ENCODE data around the gene CAMKK1. TPM values are rescaled to one million over a fixed set of nuclear protein-coding genes. Genes with fewer than 3 reads are reported as not detected.

The CAMKK1 gene
- polyA plus RNA-seq, 1 of the 3 experiments (the other 2 are of a cell fraction), result 6.8 TPM

GRCh38 chr17:3884188-3884587 lies 8.7 kb downstream of the CAMKK1 start:
- no peaks in the 10 kb centered on the region for H3K9me3 ChIP-seq
- TF ChIP-seq RCOR1 (IDR thresholded peaks at IDR 0.05; ENCODE audit: low read length), result no peak
- no peak for TF ChIP-seq NFIC (IDR thresholded peaks at IDR 0.05; ENCODE audit: borderline replicate concordance)
- TF ChIP-seq FOXJ3 (CRISPR knock-in tag; IDR thresholded peaks at IDR 0.05), result no peak
- TF ChIP-seq, protein P1, sequence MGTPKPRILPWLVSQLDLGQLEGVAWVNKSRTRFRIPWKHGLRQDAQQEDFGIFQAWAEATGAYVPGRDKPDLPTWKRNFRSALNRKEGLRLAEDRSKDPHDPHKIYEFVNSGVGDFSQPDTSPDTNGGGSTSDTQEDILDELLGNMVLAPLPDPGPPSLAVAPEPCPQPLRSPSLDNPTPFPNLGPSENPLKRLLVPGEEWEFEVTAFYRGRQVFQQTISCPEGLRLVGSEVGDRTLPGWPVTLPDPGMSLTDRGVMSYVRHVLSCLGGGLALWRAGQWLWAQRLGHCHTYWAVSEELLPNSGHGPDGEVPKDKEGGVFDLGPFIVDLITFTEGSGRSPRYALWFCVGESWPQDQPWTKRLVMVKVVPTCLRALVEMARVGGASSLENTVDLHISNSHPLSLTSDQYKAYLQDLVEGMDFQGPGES (IDR thresholded peaks at IDR 0.05; ENCODE audit: low read depth, low read length), result no peak
- no peak for TF ChIP-seq GABPA (IDR thresholded peaks at IDR 0.05; ENCODE audit: low read depth)
- TF ChIP-seq, protein P2, sequence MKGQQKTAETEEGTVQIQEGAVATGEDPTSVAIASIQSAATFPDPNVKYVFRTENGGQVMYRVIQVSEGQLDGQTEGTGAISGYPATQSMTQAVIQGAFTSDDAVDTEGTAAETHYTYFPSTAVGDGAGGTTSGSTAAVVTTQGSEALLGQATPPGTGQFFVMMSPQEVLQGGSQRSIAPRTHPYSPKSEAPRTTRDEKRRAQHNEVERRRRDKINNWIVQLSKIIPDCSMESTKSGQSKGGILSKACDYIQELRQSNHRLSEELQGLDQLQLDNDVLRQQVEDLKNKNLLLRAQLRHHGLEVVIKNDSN (IDR thresholded peaks at IDR 0.05; ENCODE audit: borderline replicate concordance, low read depth), result no peak
- TF ChIP-seq RFX5 (IDR thresholded peaks at IDR 0.05; ENCODE audit: low read length), result no peak
- no peak for TF ChIP-seq ZBTB33 (IDR thresholded peaks at IDR 0.05; ENCODE audit: borderline replicate concordance, low read depth)
- no peak overlapping the region for H3K27ac ChIP-seq (ENCODE audit: low read depth in 2 of 2, low read length in 1 of 2)
- ChIA-PET POLR2A (no interaction called here), CTCF (interaction anchor here (1.4 to 2.3 kb wide), 3 partner anchors 20 to 38 kb away, joined by 3 to 14 read pairs (median 4); partner anchors contain the start of gene NCBP3)
- no peak overlapping the region for H3K9ac ChIP-seq
- peaks cover 0 to 5% of the 10 kb centered on the region in 2 experiments for H3K36me3 ChIP-seq (replicated peaks in 1 of 2; ENCODE audit: control insufficient read depth in 1 of 2, insufficient read depth in 2 of 2, low read length in 1 of 2)
- no peaks in the 10 kb centered on the region for H3K27me3 ChIP-seq (ENCODE audit: insufficient read depth)
- no peak overlapping the region for H3K4me2 ChIP-seq
- H3K79me2 ChIP-seq (ENCODE audit: insufficient read depth), result peaks cover 12% of the 10 kb centered on the region; the same call in 1 of the 2 replicates
- no peak overlapping the region for H3K4me3 ChIP-seq (ENCODE audit: low read depth in 2 of 2, low read length in 1 of 2)
- no peak overlapping the region for H2AFZ ChIP-seq (ENCODE audit: low read depth)
- peaks cover 2 to 17% of the 10 kb centered on the region in 2 experiments; a peak in 2 of 4 replicates for H3K4me1 ChIP-seq (ENCODE audit: control insufficient read depth in 1 of 2, insufficient read depth in 2 of 2, low read depth in 1 of 2, low read length in 1 of 2)
- H3K9me2 ChIP-seq, result no peaks in the 10 kb centered on the region
- 91% methylated on average over 12 of the region's 12 CpGs for WGBS (ENCODE audit: low lambda C conversion rate)
- H3F3A ChIP-seq (replicated peaks; ENCODE audit: insufficient read depth), result no peaks in the 10 kb centered on the region
- DNase-seq, result no peak
- H4K20me1 ChIP-seq (ENCODE audit: insufficient read depth), result 0 out of 2 replicates have a peak, but pooled peaks cover 4% of the 10 kb centered on the region

DNA sequence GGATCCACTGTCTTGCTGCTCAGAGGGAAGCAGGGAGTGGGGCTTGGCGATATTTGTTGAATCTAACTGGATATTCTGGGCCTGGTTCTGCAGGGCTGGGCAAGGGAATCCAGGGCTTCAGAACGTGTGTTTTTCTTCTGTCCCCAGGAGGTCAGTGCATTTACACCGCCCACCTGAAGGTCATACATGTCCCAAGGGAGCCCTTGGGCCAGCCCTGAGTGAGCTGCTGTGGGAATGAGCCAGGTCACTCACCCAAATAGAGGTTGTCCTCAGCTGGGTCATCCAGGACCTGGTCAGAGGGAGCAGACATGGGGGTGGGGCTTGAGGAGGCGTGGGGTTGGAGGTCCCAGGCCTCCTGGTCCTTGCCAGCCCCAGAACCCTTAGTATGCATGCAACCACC lies 10.6 kb downstream of the CAMKK1 start:
- no peak overlapping the region for H3K4me3 ChIP-seq (ENCODE audit: low read depth in 2 of 2, low read length in 1 of 2)
- H3K9me3 ChIP-seq, result no peaks in the 10 kb centered on the region
- ChIA-PET POLR2A (no interaction called here), CTCF (interaction anchor here (5.0 kb wide), 1 partner anchor 19 kb away, joined by 38 read pairs; no protein-coding TSS in a partner anchor)
- no peak overlapping the region for H3K4me2 ChIP-seq
- no peaks in the 10 kb centered on the region for H3K27me3 ChIP-seq (ENCODE audit: insufficient read depth)
- WGBS (ENCODE audit: low lambda C conversion rate), result 76% methylated on average over 3 of the region's 4 CpGs
- H3K36me3 ChIP-seq (replicated peaks in 1 of 2; ENCODE audit: control insufficient read depth in 1 of 2, insufficient read depth in 2 of 2, low read length in 1 of 2), result peaks cover 0 to 5% of the 10 kb centered on the region in 2 experiments
- TF ChIP-seq REST (IDR thresholded peaks at IDR 0.05; ENCODE audit: low read depth, low read length), result no peak
- no peak for TF ChIP-seq TEAD4 (IDR thresholded peaks at IDR 0.05; ENCODE audit: borderline replicate concordance, insufficient read depth)
- TF ChIP-seq, protein P2 (IDR thresholded peaks at IDR 0.05; ENCODE audit: borderline replicate concordance, low read depth), result no peak
- no peak for TF ChIP-seq FOXJ3 (CRISPR knock-in tag; IDR thresholded peaks at IDR 0.05)
- TF ChIP-seq RCOR1 (IDR thresholded peaks at IDR 0.05; ENCODE audit: low read length), result no peak
- TF ChIP-seq PBX3 (IDR thresholded peaks at IDR 0.05), result no peak
- TF ChIP-seq MXI1 (IDR thresholded peaks at IDR 0.05; ENCODE audit: low read depth, low read length), result no peak
- H3K9me2 ChIP-seq, result no peaks in the 10 kb centered on the region
- H3K79me2 ChIP-seq (ENCODE audit: insufficient read depth), result no peaks in the 10 kb centered on the region
- H2AFZ ChIP-seq (ENCODE audit: low read depth), result no peak overlapping the region
- no peak for DNase-seq
- H3K27ac ChIP-seq (ENCODE audit: low read depth in 2 of 2, low read length in 1 of 2), result no peak overlapping the region
- peaks cover 0 to 26% of the 10 kb centered on the region in 2 experiments; a peak in 1 of 4 replicates for H3K4me1 ChIP-seq (ENCODE audit: control insufficient read depth in 1 of 2, insufficient read depth in 2 of 2, low read depth in 1 of 2, low read length in 1 of 2)
- H3F3A ChIP-seq (replicated peaks; ENCODE audit: insufficient read depth), result no peaks in the 10 kb centered on the region
- 0 out of 2 replicates have a peak, but pooled peaks cover 4% of the 10 kb centered on the region for H4K20me1 ChIP-seq (ENCODE audit: insufficient read depth)
- H3K9ac ChIP-seq, result no peak overlapping the region
